Nephron progenitor cell (in vitro differentiated cells): ENCODE data around the gene AOPEP.

Experiments used
- DNase-seq: peaks from one replicate; pipeline ENCODE4 v3.0.0; 2021
- H3K27ac Mint-ChIP-seq: 2 replicates; pipeline ENCODE4 v1.8.0; 2021; ENCODE audit warnings: mild to moderate bottlenecking, moderate library complexity, mixed read lengths
- H3K27me3 Mint-ChIP-seq: 2 replicates; pipeline ENCODE4 v1.8.0; 2021; ENCODE audit warnings: mild to moderate bottlenecking, low read depth, mixed read lengths; ENCODE audit not compliant: poor library complexity
- H3K36me3 Mint-ChIP-seq: 2 replicates; pipeline ENCODE4 v1.8.0; 2021; ENCODE audit warnings: low read depth, mixed read lengths
- H3K4me1 Mint-ChIP-seq: 2 replicates; pipeline ENCODE4 v1.8.0; 2021; ENCODE audit warnings: mixed read lengths
- H3K4me3 Mint-ChIP-seq: 2 replicates; pipeline ENCODE4 v1.8.0; 2021; ENCODE audit warnings: mild to moderate bottlenecking, moderate library complexity, mixed read lengths
- H3K9me3 Mint-ChIP-seq: 2 replicates; pipeline ENCODE4 v1.8.0; 2021; ENCODE audit warnings: mild to moderate bottlenecking, moderate library complexity, mixed read lengths
- TF ChIP-seq, protein P1 (sequence below): fragments of 200-600 bp; sonication (generic); IDR thresholded peaks from 2 replicates; pipeline ENCODE4 v1.5.0; 2021; ENCODE audit warnings: antibody characterized with exemption

The AOPEP gene

DNA sequence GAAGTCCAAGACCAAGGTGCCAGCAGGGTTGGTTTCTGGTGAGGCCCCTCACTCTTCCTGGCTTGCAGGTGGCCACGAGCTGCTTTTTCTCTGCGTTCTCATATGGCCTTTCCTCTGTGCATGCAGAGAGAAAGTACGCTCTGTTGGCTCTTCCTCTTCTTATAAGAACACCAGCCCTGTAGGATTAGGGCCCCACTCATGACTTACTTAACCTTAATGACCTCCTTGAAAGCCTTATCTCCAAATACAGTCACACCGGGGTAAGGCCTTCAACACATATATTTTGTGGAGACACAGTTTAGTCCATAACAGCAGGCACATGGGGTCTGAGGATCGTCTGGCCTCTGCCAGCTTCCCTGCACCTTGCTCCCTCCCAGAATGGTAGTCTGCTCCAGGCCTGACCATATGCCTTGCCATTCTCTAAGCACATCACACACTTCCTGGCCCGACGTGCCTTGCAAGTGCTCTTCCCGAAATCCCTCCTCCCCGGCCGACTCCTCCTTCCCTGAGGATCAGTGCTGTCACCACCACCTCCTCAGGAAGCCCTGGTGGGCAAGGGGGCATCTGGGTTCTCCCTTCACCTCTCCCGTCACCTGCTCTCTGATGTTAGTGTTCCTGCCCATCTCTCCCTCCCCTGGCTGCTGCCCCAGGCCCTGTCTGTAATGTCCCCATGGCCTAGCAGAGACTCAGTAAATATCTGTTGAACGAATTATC, 200.7 kb downstream of the AOPEP start:
- Mint-ChIP-seq H3K27ac (no peak overlapping the region), H3K4me1 (peaks cover 68% of the 10 kb centered on the region), H3K4me3 (no peak overlapping the region), H3K9me3 (no peaks in the 10 kb centered on the region), H3K36me3 (peaks cover 19% of the 10 kb centered on the region), H3K27me3 (no peaks in the 10 kb centered on the region)
- no peak for DNase-seq
- TF ChIP-seq, protein P1, sequence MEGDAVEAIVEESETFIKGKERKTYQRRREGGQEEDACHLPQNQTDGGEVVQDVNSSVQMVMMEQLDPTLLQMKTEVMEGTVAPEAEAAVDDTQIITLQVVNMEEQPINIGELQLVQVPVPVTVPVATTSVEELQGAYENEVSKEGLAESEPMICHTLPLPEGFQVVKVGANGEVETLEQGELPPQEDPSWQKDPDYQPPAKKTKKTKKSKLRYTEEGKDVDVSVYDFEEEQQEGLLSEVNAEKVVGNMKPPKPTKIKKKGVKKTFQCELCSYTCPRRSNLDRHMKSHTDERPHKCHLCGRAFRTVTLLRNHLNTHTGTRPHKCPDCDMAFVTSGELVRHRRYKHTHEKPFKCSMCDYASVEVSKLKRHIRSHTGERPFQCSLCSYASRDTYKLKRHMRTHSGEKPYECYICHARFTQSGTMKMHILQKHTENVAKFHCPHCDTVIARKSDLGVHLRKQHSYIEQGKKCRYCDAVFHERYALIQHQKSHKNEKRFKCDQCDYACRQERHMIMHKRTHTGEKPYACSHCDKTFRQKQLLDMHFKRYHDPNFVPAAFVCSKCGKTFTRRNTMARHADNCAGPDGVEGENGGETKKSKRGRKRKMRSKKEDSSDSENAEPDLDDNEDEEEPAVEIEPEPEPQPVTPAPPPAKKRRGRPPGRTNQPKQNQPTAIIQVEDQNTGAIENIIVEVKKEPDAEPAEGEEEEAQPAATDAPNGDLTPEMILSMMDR = no peak

DNA sequence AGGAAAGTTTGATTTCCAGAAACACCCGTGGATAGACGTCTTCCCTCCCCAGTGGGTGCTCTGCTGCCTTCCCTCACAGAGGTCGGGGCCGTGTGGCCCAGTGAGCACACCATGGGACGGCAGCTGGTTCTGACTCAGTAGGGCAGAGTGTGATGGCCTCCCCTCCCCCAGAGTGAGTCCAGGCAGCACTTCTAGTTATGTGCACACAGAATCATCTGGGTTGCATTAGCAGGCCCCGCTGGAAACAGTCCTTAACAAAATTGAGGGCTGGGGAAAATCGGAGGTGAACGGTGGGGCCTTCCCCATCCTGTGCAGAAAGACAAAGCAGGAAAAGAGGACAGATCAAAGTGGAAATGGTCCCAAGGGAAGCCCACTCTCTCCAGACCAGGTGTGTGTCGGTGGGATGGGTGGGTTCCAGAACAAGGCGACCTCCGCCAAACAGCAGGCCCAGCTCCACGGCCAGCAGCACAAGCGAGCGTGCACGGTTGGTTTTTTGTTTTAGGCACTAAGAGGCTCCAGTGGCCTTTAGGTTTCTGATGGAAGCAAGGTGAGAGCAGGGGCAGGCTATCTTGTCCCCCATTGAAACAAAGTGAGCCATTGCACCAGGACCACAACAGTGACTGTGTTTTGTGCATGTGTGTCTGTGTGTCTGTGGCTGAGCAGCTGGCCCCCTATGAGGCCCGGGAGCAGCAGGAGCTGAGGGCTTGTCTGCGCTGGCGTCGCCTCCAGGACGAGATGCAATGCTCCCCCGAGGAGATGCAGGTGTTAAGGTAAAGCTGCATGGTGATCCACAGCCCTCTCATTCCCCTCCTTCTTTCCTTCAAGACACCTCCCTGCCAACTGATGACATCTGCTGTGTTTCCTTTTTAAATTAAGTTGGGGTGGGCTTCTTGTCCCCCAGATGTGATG, 201.5 kb downstream of the AOPEP start:
- Mint-ChIP-seq H3K9me3 (no peaks in the 10 kb centered on the region), H3K4me3 (no peak overlapping the region), H3K27me3 (no peaks in the 10 kb centered on the region), H3K4me1 (peaks cover 63% of the 10 kb centered on the region), H3K27ac (peak overlapping the region; percentile 6), H3K36me3 (peaks cover 19% of the 10 kb centered on the region)
- no peak for DNase-seq
- TF ChIP-seq, protein P1 = no peak

DNA sequence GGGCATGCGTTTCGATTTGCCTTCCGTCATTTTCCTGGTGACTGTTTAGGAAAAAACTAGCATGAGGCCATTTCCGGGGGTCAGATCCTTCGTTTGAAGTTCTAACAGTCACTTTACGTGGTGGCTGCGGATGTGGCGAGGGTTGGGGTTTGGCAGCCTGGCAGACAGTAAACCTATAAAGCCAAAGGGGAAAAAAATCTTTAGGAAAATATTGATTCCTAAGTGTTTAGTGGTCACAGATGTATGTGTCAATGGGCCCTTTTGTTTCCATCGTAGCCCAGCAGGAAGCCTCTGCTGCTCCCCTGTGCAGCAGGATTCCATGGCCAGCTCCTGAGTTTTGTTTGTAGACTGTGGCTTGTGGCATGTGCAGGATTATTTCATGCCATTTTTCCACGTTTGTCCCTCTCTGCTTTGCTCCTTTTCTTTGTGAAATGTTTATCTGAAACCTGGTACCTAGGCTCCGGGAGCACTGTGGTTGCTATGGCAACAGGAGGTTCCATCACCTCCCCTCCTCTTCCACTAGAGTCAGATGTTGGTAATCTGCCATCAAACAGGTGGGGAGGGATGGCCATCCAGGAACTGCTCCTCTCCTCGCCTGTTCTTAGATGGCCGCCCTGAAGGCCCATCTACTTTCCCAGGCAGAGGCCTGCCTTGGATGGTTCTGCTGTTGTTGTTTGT, 202.3 kb downstream of the AOPEP start:
- Mint-ChIP-seq H3K27ac (peak overlapping the region; percentile 6), H3K27me3 (no peaks in the 10 kb centered on the region), H3K36me3 (peaks cover 19% of the 10 kb centered on the region), H3K9me3 (no peaks in the 10 kb centered on the region), H3K4me3 (no peak overlapping the region), H3K4me1 (peaks cover 59% of the 10 kb centered on the region)
- no peak for DNase-seq
- TF ChIP-seq, protein P1 = no peak

DNA sequence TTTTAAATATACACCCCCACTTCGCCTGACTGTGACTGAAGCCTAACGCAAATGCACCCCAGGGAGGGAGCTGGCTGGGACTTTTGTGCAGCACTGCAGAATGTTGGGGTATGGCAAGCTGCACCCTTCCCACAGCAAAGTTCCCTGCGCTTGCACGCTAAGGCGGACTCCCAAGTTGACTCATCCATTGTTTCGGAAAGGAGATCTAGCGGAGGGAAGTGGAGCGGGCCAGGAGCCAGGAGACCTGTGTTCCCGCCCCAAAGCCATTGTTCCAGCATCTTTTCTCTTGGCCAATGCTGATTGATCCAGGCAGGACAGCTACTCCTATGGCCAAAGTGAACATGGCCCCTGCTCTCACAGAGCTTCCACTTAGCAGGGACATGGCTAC, 202.9 kb downstream of the AOPEP start:
- DNase-seq = no peak
- TF ChIP-seq, protein P1 = no peak
- Mint-ChIP-seq H3K36me3 (peaks cover 16% of the 10 kb centered on the region), H3K9me3 (no peaks in the 10 kb centered on the region), H3K4me3 (no peak overlapping the region), H3K27ac (no peak overlapping the region), H3K4me1 (peaks cover 54% of the 10 kb centered on the region), H3K27me3 (no peaks in the 10 kb centered on the region)

DNA sequence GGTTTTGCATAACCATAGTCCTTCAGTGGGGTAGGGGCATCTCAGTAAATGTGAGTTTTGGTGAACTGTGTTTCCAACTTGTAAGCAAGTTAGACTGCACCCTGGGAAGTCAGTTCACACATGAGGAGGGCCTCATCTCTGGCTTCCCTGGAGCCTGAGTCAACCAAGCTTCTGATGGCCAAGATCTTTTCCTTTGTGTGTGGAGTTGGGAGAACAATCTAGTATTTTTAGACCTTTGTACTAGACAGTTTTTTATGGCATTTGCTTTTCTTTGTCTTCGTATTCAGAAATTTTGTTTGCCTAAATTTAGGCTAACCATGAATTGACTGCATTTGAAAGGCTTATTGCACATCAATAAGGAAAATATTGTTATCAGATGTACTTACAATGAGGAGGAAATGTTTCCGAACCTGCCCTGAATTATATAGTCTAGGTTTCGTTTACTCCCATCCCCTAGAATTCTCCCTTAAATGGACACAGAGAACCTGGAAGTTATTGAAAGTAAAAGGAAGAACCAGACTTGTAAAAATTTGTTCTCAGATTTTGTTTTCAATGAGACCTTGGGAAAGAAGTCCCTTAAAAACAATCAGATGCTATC, 204.6 kb downstream of the AOPEP start:
- Mint-ChIP-seq H3K4me3 (no peak overlapping the region), H3K36me3 (peaks cover 7% of the 10 kb centered on the region), H3K27me3 (no peaks in the 10 kb centered on the region), H3K4me1 (peaks cover 50% of the 10 kb centered on the region), H3K27ac (no peak overlapping the region), H3K9me3 (no peaks in the 10 kb centered on the region)
- no peak for DNase-seq
- TF ChIP-seq, protein P1 = no peak
